GM19193 (cell line): ENCODE data around the gene PPT1.

Experiments
- POLR2A ChIP-seq: IDR thresholded peaks from 4 replicates; pipeline ENCODE4 v1.6.1; 2011; ENCODE audit not compliant: insufficient read depth, insufficient read length; ENCODE audit errors: extremely low read depth

Gene PPT1

GRCh38 chr1:40073062-40073461, 24.0 kb downstream of the PPT1 start:
- no peak for TF ChIP-seq POLR2A

DNA sequence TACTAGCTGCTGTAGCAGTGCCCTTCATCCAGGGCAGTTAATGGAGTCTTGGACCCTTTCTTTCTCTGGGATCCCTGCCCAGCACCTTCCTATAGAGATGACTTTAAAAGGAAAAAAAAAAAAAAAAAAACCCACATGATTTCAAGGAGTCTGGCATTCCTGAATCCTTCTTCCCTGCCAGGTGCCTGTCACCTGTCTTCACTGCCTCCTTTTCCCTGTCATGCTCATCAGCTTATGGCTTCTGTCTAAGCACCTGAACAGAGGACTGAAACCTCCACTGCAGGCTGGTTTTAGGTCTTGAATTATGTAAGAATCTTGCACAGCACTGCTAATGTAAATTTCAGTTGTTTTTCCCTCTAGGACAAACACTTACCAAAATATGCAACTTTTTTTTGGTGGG, 24.9 kb downstream of the PPT1 start:
- TF ChIP-seq POLR2A: no peak

DNA sequence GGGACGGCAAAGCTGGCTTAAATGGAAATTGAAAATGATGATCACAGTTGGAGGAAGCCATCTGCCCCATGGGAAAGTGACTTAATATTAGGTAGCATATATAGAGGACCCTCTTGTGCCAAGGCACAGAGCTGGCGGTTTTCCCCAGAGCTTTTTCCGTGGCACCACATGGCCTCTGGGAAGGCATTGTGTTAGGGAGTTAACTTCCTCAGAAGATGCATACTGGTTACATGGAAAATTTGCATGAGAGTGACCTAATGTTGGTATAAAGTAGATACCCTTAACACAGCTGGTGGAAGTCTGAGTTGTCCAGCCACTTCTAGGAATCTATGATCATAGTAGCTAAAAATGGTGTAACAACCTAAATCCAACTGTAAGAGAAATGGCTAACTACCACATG, 29.2 kb downstream of the PPT1 start:
- TF ChIP-seq POLR2A: no peak

- no peak for TF ChIP-seq POLR2A
These were observed 30.0 kb downstream of the PPT1 start for GRCh38 chr1:40067023-40067422.

- no peak for TF ChIP-seq POLR2A
These were observed 32.1 kb downstream of the PPT1 start for GRCh38 chr1:40064797-40065499.

GRCh38 chr1:40059960-40060750, 36.9 kb downstream of the PPT1 start:
- TF ChIP-seq POLR2A: no peak

DNA sequence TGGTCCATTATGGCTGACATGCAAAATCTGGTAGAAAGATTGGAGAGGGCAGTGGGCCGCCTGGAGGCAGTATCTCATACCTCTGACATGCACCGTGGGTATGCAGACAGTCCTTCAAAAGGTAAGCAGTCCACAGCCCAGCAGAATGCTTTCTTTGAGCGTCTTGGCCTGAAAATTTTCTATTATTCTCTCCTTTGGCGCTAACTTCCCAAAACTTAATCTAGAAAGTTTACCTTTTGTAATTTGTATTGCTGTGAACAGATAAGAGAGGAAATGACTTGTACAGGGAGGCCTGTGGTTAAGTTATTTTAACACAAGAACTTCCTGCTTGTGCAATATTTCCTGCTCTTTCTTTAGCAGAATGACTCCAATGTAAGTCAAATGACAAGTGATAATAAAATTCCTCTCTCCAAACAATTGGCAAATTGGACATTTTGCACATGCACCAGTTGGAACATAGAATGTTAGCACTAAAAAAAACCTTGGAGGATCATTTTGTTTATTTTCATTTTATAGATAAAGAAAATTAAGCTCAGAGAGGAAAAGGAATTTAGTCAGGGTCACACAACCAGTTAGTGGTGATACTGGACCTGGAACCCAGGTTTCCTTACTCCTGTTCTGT, 37.6 kb downstream of the PPT1 start:
- TF ChIP-seq POLR2A: no peak

- TF ChIP-seq POLR2A: no peak
These were observed 38.4 kb downstream of the PPT1 start for GRCh38 chr1:40058453-40059337.

GRCh38 chr1:40058097-40058452, 39.0 kb downstream of the PPT1 start:
- TF ChIP-seq POLR2A: no peak

DNA sequence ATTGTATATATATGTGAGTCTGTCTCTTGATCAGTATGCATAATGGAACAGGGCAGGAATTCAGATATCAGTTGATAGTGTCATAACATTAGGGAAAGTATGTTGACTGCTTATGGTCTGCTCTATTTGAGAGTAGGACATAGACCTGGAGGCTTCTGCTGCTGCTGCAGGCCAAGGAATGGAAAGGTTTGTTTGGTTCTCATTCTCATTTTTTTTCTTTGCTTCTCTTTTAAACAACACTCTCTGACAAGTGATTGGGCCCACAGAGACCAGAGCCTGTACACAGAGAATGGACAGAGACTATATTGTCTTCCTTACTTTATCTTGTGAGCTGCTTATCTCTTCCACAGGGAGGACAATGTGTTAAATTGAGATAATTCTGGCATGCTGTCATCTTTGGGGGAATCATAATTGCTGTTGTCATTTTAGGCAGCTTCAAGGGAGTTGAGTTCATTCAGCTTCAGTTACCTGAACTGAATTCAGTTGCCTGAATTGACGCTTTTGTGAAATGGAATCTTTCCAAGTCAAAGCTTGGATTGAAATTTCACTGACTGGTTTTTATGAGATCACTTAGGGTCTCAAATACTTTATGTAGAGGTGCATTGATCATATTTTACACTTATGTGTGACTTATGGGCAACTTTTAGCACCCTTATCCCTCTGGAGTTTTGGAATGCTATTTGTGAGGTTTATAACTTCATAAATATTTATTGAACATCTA, 39.6 kb downstream of the PPT1 start:
- TF ChIP-seq POLR2A: no peak

DNA sequence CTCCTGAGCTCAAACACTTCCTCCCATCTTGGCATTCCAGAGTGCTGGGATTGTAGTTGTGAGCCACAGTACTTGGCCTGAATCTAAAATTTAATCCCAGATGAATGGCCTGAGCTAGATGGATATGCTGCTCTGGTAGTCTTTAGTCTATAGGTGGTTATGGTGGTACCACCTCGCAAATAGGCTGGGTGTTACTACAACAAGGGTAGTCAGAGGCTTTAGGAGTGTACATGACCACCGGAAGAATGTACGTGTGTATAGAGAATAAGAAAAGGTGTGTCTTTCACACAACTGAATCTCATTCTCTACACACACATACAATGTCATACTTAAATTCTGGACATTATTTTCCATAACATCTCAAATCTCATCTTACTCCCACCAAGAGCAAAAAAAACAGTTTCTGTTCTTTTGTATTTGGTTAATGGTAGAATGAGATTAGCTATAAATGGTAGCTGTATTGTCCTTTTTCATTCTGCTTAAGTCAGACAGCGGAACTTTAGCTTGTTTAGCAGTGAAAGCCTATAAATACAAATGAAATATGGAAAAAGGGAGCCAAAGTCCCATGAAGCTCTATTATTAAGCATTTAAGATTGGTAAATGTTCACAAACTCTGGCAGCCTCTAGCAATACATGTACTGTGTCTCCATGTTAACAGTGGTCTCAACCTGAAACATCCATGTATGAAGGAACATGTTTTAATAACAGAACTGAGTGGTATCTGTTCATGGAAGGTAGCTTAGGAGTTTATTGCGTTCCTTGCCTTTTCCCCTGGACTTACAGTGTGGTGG, 40.3 kb downstream of the PPT1 start:
- no peak for TF ChIP-seq POLR2A

- TF ChIP-seq POLR2A: no peak
These were observed 43.7 kb downstream of the PPT1 start for GRCh38 chr1:40053138-40053887.

DNA sequence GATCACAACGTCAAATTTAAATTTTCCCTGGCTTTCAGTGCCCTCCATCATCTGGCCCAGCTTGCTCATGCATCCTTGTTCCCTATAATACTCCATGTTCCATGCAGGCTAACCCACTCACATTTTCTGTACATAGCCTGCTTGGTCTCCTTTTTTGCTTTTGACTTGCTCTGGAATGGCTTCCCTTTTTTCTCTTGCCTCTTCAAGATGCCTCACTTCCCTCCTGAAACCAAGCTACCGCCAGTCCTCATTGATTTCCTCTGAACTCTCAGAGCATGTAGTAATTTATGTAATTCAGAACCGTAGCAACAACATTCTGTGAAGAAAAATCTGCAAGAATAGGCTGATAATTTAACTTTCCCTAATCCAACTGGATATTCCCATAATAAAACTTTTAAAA, 46.2 kb downstream of the PPT1 start:
- TF ChIP-seq POLR2A: no peak
